Hematopoietic multipotent progenitor cell treated with erythropoietin and hydrocortisone succinate and interleukin-3 and kit ligand, for 4 days (in vitro differentiated cells): ENCODE measurements around the gene OR10K1.

Experiments used
- DNase-seq: peaks from one replicate; pipeline ENCODE4 v3.0.0-alpha.2; 2015

Gene OR10K1

DNA sequence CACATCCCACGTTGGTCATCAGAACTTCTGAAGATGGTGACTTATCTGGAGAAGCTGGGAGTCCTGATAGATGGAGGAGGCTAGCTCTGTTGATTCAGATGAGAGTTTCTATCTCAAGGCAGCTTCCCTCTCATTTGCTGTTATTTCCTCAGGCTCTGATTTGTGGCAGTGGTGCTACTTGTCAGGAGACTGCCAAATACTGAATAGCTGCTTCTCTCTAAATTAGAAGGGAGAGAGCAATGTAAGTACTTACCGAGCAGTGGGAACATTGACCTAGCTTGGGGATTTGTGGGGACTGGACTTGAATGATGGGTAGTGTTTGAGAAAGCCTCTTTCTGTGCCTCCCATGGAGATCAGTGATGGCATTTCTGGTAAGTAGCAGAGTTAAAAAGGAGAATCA lies at the start of gene OR10K1:
Gene OR10K1, plus strand, starts transcription at position 301 of the 400 bp plus-strand sequence. CDS start 3,728 bp downstream, outside the sequence.
- no peak for DNase-seq

DNA sequence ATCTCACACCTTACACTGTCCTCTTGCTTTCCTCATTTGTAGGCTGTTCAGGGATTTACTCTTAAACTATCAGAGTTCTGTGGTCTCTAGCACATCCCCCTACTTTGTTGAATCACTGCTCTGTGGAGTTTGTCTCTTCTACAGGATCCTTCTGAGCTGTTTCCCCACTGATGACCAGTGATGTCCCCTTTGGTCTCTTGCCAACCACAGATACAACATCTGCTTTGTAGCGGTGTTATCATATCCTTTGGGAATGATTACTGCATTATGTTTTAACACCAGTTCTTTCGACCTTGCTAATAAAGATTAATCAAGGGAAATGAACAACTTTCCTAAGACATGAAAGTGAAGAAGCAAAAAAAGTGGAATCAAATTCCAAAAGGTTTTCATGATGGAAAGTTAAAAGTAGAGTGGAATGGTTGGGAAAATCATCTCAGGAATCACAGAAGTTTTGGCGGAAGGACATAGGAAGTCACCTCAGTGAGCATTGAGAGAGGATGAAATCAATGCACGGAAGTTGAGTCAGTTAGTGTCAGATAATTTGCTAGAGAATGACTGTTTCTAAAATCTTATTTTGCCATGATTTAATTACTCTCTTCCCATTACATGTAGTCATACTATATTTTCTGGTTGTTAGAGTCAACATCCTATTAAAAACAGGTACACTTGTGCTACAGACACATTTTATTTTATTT lies 46.8 kb upstream of the OR10K1 start:
- no peak for DNase-seq

- no peak for DNase-seq
These were observed 44.0 kb upstream of the OR10K1 start for GRCh38 chr1:158417586-158417985.

- DNase-seq, result no peak
These were observed 39.4 kb upstream of the OR10K1 start for GRCh38 chr1:158422212-158422611.

DNA sequence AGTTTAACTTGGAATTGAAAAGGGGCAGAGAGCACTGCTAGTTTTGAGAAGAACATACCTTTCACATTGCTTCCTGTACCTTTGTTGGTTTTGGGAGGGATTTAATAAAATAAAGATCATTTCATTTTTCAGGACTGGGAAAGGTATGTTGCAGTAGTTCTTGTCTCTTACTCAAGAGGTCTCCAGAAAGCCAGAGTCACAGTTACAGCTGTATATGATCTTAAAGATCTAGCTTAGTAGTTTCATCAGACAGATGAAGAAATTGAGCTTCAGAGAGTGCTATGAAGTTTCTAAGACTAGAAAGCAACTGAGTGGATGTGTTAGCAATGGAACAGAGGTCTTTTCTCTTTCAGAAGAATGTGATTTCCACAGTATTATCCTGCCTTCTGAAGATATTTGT lies 36.6 kb upstream of the OR10K1 start:
- peak; percentile 36 for DNase-seq

DNA sequence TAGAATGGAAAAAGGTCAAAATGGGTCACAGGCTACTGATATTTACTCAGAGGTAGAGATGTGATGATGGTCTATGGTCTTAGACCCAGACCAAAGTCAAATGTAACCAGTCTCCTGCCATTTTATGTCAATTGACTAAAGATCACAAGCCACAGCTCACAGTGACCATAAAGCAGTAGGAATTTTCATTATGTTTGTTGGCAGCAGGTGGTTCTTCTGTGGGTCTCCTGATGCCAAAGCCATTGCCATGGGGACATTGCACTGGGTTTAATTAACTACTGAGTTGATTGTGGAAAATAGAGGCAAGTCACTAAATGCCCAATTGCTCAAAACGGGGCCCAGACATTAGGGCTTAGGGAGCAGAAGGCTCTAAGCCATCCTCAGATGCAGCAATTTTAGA lies 35.5 kb upstream of the OR10K1 start, which contains the start of gene OR10K2:
Gene OR10K2, minus strand, starts transcription at position 101 of the 400 bp plus-strand sequence. CDS start 5,371 bp downstream, outside the sequence.
- no peak for DNase-seq

DNA sequence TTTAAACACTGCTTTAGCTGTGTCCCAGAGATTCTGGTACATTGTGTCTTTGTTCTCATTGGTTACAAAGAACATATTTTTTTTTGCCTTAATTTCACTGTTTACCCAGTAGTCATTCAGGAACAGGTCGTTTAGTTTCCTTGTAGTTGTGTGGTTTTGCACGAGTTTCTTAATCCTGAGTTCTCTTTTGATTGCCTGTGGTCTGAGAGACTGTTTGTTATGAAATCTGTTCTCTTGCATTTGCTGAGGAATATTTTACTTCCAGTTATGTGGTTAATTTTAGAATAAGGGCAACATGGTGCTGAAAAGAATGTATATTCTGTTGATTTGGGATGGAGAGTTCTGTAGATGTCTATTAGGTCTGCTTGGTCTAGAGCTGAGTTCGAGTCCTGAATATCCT lies 31.5 kb upstream of the OR10K1 start:
- DNase-seq, result peak; percentile 48

GRCh38 chr1:158434741-158435140 lies 26.9 kb upstream of the OR10K1 start:
- no peak for DNase-seq

GRCh38 chr1:158445376-158445775 lies 16.3 kb upstream of the OR10K1 start:
- DNase-seq, result no peak

GRCh38 chr1:158454537-158454936 lies 7.1 kb upstream of the OR10K1 start:
- no peak for DNase-seq

DNA sequence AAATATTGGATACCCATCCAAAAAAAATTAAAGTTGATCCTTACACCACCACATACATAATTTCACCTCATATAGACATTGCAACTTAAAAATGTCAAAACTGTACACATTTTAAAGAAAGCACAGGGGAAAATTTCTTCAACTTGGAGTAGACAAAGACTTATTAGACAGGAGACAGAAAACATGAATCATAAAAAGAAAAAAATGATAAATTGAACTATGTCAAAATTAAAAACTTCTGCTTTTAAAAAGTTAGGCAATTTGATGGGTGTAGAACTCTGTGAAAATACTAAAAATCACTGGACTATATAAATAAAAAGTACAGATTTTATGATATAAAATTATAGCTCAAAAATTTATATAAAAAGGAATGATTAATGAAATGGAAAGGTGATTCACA lies 4.4 kb upstream of the OR10K1 start:
- DNase-seq, result no peak

GRCh38 chr1:158458263-158458662 lies 3.4 kb upstream of the OR10K1 start:
- DNase-seq, result no peak

DNA sequence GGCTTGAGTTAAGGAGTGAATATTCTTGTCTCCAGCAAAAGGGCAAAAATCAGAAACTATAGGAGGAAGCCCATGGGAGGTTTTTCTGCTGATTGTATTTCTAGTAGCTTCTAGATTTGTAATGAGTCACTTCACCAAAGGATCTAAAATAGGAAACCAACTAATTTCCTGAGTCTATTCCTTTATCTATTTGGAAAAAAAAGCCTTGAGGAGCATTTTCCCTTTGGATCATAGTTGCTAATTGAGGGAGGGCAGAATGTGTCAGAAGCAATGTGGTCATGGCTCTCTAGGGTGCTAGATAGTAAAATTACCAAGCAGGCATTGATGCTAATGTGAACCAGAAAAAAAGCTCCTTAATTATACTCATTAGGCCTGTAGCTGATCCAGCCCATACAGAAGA lies 10.3 kb downstream of the OR10K1 start, which contains the start of gene OR10R2:
Gene OR10R2, plus strand, starts transcription at position 301 of the 400 bp plus-strand sequence. CDS start 106 bp downstream, outside the sequence.
- DNase-seq, result no peak

GRCh38 chr1:158485455-158485854 lies 23.8 kb downstream of the OR10K1 start:
- DNase-seq, result no peak

GRCh38 chr1:158491316-158491715 lies 29.7 kb downstream of the OR10K1 start:
- no peak for DNase-seq

GRCh38 chr1:158493054-158493453 lies 31.4 kb downstream of the OR10K1 start:
- no peak for DNase-seq

DNA sequence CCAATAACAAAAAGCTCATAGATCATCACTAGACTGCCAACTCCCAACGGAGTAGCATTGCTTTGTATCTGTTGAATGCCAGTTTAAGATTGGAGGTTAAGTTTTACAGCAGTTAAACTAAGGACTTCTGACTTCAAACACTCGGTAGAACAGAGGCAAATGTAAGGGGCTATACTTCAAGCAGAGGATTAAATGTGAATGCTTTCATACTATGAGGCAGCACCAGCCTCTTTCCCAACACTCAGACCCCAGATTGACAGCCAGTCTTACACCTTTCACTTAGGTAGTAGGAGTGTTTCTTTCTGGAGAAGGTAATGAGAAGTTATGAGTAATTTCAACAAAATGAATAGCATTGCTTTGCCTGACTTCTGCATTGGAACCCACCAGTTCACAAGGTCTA lies 33.2 kb downstream of the OR10K1 start:
- no peak for DNase-seq

- DNase-seq, result peak; percentile 47
These were observed 34.7 kb downstream of the OR10K1 start for GRCh38 chr1:158496374-158496773.

GRCh38 chr1:158506369-158506987 lies 44.8 kb downstream of the OR10K1 start:
- peak; percentile 67 for DNase-seq

DNA sequence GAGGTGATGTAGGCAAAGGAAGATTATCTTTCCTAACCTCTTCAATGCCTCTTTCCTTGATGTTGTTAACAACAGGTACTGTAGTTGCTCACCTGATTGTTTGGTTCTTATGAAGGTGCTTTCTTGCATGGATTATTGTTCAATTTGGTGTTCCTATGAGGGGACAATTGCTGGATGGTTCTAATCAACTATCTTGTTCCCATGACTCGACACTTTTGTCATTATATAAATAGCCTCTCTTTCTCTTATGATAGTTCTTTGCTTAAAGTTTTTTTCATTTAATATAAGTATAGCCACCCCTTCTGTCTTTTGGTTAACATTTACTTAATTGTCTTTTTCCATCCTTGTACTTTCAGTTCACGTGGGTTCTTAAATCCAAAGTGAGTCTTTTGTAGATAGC lies 45.9 kb downstream of the OR10K1 start:
- DNase-seq, result no peak

- peak; percentile 15 for DNase-seq
These were observed 48.0 kb downstream of the OR10K1 start for GRCh38 chr1:158509471-158510156.

GRCh38 chr1:158516966-158517365 lies 55.3 kb downstream of the OR10K1 start:
- DNase-seq, result no peak
